ENCODE measurements around the gene INSR.

DNA sequence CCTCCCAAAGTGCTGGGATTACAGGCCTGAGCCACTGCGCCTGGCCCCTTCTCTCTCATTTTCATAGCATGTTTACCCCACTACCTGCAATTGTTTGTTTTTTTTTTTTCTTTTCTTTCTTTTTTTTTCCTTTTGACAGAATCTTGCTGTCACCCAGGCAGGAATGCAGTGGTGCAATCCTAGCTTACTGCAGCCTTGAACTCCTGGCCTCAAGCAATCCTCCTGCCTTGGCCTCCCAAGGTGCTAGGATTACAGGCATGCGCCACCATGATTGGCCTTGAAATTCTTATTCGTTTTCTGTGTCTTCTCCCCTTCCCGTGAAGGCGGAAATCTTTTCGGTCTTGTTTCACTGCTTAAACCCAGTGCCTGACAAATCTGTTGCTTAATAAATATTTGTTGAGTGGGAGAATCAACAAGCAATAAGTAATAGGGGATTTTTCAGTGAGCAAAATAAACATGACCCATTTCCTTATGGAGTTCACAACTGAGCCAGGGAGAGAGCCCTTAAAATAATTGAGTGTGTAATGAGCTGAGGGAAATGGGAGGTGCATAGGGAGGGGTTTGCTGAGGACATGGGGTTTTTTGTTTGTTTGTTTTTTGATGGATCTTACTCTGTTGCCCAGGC lies 1.8 kb upstream of the INSR start:
- TF ChIP-seq, protein P1, sequence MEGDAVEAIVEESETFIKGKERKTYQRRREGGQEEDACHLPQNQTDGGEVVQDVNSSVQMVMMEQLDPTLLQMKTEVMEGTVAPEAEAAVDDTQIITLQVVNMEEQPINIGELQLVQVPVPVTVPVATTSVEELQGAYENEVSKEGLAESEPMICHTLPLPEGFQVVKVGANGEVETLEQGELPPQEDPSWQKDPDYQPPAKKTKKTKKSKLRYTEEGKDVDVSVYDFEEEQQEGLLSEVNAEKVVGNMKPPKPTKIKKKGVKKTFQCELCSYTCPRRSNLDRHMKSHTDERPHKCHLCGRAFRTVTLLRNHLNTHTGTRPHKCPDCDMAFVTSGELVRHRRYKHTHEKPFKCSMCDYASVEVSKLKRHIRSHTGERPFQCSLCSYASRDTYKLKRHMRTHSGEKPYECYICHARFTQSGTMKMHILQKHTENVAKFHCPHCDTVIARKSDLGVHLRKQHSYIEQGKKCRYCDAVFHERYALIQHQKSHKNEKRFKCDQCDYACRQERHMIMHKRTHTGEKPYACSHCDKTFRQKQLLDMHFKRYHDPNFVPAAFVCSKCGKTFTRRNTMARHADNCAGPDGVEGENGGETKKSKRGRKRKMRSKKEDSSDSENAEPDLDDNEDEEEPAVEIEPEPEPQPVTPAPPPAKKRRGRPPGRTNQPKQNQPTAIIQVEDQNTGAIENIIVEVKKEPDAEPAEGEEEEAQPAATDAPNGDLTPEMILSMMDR (IDR thresholded peaks at IDR 0.05): no peak
- TF ChIP-seq POLR2AphosphoS5 (IDR thresholded peaks at IDR 0.05; ENCODE audit: low read depth, low read length): no peak
- TF ChIP-seq, protein P2, sequence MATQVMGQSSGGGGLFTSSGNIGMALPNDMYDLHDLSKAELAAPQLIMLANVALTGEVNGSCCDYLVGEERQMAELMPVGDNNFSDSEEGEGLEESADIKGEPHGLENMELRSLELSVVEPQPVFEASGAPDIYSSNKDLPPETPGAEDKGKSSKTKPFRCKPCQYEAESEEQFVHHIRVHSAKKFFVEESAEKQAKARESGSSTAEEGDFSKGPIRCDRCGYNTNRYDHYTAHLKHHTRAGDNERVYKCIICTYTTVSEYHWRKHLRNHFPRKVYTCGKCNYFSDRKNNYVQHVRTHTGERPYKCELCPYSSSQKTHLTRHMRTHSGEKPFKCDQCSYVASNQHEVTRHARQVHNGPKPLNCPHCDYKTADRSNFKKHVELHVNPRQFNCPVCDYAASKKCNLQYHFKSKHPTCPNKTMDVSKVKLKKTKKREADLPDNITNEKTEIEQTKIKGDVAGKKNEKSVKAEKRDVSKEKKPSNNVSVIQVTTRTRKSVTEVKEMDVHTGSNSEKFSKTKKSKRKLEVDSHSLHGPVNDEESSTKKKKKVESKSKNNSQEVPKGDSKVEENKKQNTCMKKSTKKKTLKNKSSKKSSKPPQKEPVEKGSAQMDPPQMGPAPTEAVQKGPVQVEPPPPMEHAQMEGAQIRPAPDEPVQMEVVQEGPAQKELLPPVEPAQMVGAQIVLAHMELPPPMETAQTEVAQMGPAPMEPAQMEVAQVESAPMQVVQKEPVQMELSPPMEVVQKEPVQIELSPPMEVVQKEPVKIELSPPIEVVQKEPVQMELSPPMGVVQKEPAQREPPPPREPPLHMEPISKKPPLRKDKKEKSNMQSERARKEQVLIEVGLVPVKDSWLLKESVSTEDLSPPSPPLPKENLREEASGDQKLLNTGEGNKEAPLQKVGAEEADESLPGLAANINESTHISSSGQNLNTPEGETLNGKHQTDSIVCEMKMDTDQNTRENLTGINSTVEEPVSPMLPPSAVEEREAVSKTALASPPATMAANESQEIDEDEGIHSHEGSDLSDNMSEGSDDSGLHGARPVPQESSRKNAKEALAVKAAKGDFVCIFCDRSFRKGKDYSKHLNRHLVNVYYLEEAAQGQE (IDR thresholded peaks at IDR 0.05; ENCODE audit: insufficient read depth in 1 of 2, low read depth in 2 of 2, low read length in 1 of 2): no peak

Measured in Panc1 (cell line).